GM12878 (cell line): ENCODE data around the gene TTLL1.

Experiments
- CHD2 ChIP-seq: IDR thresholded peaks from 2 replicates; pipeline ENCODE4 v1.6.1; 2011; ENCODE audit warnings: low read depth, low read length, improper control_type of control experiment, borderline replicate concordance
- ELK1 ChIP-seq: IDR thresholded peaks from 2 replicates; pipeline ENCODE4 v1.6.1; 2012; ENCODE audit warnings: low read depth, low read length, improper control_type of control experiment
- EZH2 ChIP-seq: IDR thresholded peaks from 2 replicates; pipeline ENCODE4 v1.6.1; 2012; ENCODE audit warnings: low read depth, mild to moderate bottlenecking, control low read depth, inconsistent platforms, low read length, borderline replicate concordance; ENCODE audit not compliant: control insufficient read depth
- IKZF1 ChIP-seq: fragments of 450-650 bp; conservative IDR thresholded peaks from 2 replicates; pipeline ENCODE4 v1.6.1; 2017; ENCODE audit warnings: antibody characterized with exemption, mild to moderate bottlenecking
- MXI1 ChIP-seq: fragments of 150-350 bp; IDR thresholded peaks from 2 replicates; pipeline ENCODE4 v1.6.1; 2011; ENCODE audit warnings: low read depth, mild to moderate bottlenecking, inconsistent platforms, low read length, improper control_type of control experiment
- POLR2A ChIP-seq: IDR thresholded peaks from 2 replicates; pipeline ENCODE4 v1.6.1; 2011; ENCODE audit warnings: low read depth, mild to moderate bottlenecking, low read length
- POLR2AphosphoS5 ChIP-seq: IDR thresholded peaks from 2 replicates; pipeline ENCODE4 v1.6.1; 2011; ENCODE audit warnings: mild to moderate bottlenecking, low read length, inconsistent platforms
- TF ChIP-seq, protein P1 (sequence below), 3 experiments: IDR thresholded peaks in 2 of 3; conservative IDR thresholded peaks in 1 of 3; 2 replicates each; pipeline ENCODE4 v1.5.1; 2011; ENCODE audit warnings: low read depth in 3 of 3, low read length in 3 of 3, mild to moderate bottlenecking in 3 of 3, control low read depth in 2 of 3, moderate library complexity in 2 of 3, inconsistent platforms in 1 of 3, mixed read lengths in 1 of 3; ENCODE audit not compliant: control insufficient read depth in 2 of 3, insufficient read depth in 1 of 3; ENCODE audit errors: extremely low read depth in 1 of 3
- TF ChIP-seq, protein P2 (sequence below): IDR thresholded peaks from 2 replicates; pipeline ENCODE4 v1.6.1; 2011; ENCODE audit warnings: low read depth, mild to moderate bottlenecking, low read length, moderate library complexity, borderline replicate concordance; ENCODE audit errors: extremely low read depth

- TF ChIP-seq, protein P1, sequence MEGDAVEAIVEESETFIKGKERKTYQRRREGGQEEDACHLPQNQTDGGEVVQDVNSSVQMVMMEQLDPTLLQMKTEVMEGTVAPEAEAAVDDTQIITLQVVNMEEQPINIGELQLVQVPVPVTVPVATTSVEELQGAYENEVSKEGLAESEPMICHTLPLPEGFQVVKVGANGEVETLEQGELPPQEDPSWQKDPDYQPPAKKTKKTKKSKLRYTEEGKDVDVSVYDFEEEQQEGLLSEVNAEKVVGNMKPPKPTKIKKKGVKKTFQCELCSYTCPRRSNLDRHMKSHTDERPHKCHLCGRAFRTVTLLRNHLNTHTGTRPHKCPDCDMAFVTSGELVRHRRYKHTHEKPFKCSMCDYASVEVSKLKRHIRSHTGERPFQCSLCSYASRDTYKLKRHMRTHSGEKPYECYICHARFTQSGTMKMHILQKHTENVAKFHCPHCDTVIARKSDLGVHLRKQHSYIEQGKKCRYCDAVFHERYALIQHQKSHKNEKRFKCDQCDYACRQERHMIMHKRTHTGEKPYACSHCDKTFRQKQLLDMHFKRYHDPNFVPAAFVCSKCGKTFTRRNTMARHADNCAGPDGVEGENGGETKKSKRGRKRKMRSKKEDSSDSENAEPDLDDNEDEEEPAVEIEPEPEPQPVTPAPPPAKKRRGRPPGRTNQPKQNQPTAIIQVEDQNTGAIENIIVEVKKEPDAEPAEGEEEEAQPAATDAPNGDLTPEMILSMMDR (IDR thresholded peaks at IDR 0.05 in 2 of 3, conservative IDR thresholded peaks at IDR 0.05 in 1 of 3; ENCODE audit: control insufficient read depth in 2 of 3, extremely low read depth in 1 of 3, insufficient read depth in 1 of 3, low read depth in 3 of 3, low read length in 3 of 3), result no peak
- TF ChIP-seq EZH2, result no peak
- no peak for TF ChIP-seq CHD2
- TF ChIP-seq POLR2AphosphoS5, result no peak
- TF ChIP-seq, protein P2, sequence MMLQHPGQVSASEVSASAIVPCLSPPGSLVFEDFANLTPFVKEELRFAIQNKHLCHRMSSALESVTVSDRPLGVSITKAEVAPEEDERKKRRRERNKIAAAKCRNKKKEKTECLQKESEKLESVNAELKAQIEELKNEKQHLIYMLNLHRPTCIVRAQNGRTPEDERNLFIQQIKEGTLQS, result no peak
- no peak for TF ChIP-seq ELK1
- TF ChIP-seq MXI1, result no peak
- peak; percentile 38 for TF ChIP-seq IKZF1
- no peak for TF ChIP-seq POLR2A
These were observed 40.5 kb upstream of the TTLL1 start for GRCh38 chr22:43129426-43130425.
